ENCODE measurements around the gene GAB1. TPM values are rescaled to one million over a fixed set of nuclear protein-coding genes. Genes with fewer than 3 reads are reported as not detected.

The GAB1 gene
- total RNA-seq, 2 donors from 2014 or later, result 0.32 to 0.48 TPM

DNA sequence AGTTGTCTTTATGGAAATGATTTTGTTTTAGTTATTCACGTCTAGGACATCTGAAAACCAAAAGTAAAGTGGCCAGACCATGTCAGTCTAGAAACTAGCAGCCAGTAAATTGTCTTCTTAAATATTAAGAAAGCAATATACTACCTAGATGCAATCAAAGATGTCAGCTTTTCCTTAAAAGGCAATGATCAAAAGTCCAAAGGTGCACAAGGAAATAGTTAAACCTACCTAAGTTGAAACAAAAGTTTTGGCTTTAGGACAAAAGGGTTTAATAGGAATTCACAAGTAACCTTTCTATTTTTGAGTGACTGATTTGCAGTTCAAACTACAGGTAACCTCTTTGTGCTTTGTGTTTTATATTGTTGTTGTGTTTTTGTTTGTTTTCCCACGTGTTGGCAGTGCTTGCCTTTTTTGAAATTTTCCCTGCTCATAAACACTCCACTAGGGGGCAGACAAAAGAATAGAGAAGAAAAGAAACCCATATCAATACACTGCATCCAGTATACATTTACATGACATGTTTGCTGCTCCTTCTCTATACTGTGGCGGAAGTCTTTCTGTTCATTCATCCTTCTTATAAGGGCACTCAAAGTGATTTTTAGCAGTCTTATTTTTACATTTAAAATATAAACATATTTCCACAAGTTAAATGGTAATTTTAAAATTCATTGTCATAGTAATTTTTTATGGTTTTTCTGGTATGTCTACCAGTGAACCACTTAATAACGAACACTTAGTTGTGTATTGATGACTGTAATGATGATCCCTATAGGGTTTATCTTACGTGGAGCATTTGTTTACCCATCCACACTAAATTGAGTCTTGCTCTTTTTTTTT, 62.7 kb downstream of the GAB1 start:
- Mint-ChIP-seq H3K9me3 (no peaks in the 10 kb centered on the region), H3K27ac (no peak overlapping the region), H3K36me3 (ENCODE audit: low read depth) (no peaks in the 10 kb centered on the region), H3K4me1 (no peaks in the 10 kb centered on the region), H3K27me3 (peaks cover 24% of the 10 kb centered on the region), H3K4me3 (no peak overlapping the region)
- peak; percentile 59 for ATAC-seq (replicated peaks)

DNA sequence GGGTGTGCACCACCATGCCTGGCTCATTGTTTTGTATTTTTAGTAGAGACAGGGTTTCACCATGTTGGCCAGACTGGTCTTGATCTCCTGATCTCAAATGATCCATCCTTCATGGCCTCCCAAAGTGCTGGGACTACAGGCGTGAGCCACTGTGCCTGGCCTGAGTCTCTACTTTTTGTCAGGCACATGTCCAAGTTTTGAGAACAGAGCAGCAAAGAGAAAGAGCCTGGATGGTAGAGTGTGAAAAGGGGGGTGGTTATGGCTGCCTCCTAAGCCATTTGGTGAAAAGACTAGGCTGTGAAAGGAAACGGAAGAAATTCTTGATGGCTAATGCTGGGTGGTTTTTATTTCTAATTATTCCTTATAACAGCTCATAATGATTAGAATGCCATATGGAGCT, 63.4 kb downstream of the GAB1 start:
- Mint-ChIP-seq H3K27ac (no peak overlapping the region), H3K4me3 (no peak overlapping the region), H3K9me3 (no peaks in the 10 kb centered on the region), H3K4me1 (peaks cover under 1% of the 10 kb centered on the region), H3K27me3 (peaks cover 20% of the 10 kb centered on the region), H3K36me3 (ENCODE audit: low read depth) (no peaks in the 10 kb centered on the region)
- ATAC-seq (replicated peaks), result no peak

DNA sequence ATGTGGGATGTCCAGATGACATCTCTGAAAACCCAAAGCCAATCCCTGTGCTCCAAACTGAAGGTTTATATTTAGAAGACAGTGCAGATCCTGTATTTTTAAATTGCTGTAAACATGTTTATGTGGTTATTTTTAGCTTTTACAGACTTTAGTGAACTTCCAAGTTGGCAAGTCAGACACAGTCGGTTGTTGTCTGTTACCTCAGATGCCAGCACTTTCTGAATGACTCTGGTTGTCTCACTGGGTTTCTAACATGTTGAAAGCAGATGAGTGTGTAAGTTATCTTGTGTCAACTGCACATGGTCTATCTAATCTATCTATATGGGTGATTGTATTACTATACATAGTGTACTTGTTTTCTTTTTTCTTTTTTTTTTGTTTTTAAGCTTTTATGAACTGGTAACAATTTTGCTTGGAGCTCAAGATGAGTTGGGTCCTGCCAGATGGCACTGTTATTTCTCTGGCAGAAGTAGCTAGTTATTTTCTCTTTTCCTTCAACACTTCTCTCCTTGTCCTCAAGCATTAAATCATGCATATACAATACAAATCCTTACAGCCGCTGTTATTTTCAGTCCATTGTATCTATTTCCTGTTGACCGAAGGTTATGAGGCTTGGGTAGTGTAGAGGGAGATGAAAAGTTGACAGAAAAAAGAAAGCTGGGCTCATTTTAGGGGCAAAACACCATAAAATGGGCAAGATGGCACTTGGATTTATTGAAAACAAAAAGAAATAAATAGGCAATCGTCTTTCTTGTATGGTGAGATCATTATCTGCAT, 66.3 kb downstream of the GAB1 start:
- H3K4me1 Mint-ChIP-seq, result peaks cover 6% of the 10 kb centered on the region
- H3K27me3 Mint-ChIP-seq, result peaks cover 5% of the 10 kb centered on the region
- H3K36me3 Mint-ChIP-seq (ENCODE audit: low read depth), result no peaks in the 10 kb centered on the region
- H3K9me3 Mint-ChIP-seq, result no peaks in the 10 kb centered on the region
- no peak overlapping the region for H3K27ac Mint-ChIP-seq
- peak overlapping the region; percentile 10 for H3K4me3 Mint-ChIP-seq
- ATAC-seq (replicated peaks), result peak; percentile 67

DNA sequence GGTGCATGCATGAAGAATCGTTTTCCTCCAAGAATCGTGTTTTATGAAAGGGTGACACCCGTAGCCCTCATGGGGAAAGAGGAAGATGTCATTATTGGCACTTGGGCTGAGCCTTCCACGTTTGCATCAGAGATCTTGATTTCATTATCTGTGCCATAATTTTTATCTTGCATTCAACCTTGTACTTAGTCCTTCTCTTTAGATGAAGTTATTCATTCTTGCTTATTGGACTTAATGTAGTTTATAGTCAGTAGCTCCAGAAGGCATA, 66.8 kb downstream of the GAB1 start:
- no peak for ATAC-seq (replicated peaks)
- Mint-ChIP-seq H3K4me3 (peak overlapping the region; percentile 10), H3K9me3 (no peaks in the 10 kb centered on the region), H3K27me3 (peaks cover 3% of the 10 kb centered on the region), H3K36me3 (ENCODE audit: low read depth) (no peaks in the 10 kb centered on the region), H3K27ac (no peak overlapping the region), H3K4me1 (peaks cover 6% of the 10 kb centered on the region)

DNA sequence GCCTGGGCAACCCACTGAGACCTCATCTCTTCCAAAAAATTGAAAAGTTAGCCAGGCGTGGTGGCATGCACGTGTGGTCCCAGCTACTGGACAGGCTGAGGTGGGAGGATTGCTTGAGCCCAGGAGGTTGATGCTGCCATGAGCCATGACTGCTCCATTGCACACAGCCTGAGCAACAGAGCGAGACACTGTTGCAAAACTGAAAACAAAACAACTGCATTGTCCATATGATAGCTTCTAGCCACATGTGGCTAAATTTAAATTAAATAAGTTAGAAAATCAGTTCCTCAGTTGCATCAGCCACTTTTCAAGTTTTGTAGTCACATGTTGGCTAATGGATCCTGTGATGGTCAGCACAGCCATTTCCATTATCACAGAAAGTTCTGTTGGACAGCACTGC, 67.9 kb downstream of the GAB1 start:
- H3K4me1 Mint-ChIP-seq, result peaks cover 6% of the 10 kb centered on the region
- no peak overlapping the region for H3K27ac Mint-ChIP-seq
- ATAC-seq (replicated peaks), result no peak
- H3K36me3 Mint-ChIP-seq (ENCODE audit: low read depth), result no peaks in the 10 kb centered on the region
- no peak overlapping the region for H3K4me3 Mint-ChIP-seq
- peaks cover 6% of the 10 kb centered on the region for H3K27me3 Mint-ChIP-seq
- no peaks in the 10 kb centered on the region for H3K9me3 Mint-ChIP-seq

DNA sequence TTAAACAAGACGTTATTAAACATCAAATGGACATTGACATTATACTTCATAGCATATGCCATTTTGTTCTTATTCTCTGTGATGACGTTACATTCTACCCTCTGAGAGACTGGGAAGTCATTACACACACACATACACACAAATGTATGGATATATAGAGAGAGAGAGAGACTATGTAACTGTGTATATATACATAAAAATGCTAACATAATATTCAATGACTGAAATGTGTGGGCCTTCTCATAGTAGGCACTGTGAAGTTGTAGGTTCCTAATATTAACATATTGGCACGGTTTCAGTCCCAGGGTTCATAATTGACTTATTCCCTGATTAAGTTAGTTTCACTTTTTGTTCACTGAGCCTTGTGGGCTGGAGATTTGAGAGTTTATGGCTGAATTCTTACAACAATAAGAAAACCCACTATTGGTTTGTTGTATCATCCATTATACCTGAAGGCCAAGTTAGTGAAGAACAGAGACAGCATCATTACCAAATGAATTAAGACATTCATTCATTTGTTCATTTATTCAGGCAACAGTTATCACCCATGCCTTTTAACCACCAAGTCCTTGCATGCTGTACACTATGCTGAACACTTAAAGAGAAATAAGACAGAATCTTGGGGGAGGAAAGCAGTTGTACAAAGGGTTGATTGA, 68.5 kb downstream of the GAB1 start:
- Mint-ChIP-seq H3K4me1 (peaks cover 6% of the 10 kb centered on the region), H3K4me3 (peak overlapping the region; percentile 14), H3K36me3 (ENCODE audit: low read depth) (no peaks in the 10 kb centered on the region), H3K27me3 (peaks cover 6% of the 10 kb centered on the region), H3K9me3 (no peaks in the 10 kb centered on the region), H3K27ac (no peak overlapping the region)
- peak; percentile 39 for ATAC-seq (replicated peaks)

DNA sequence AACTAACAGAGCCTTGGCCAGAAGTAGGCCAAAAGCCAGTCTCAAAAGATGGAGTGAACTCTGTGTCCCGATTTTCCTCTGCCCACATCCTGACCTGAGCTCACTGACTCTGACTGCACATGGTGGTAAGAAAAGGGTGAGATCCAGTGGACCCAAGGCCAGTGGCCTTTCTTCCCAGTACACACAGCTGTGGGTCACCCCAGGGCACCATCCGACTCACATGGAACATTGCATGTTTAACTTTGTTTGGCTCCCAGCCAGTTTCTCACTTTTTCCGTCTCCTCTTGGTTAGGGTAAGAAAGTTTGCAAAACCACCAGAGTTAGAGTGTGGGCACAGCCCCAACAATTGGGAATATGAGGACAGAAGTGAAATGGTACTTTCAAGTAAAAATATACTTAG, 69.8 kb downstream of the GAB1 start:
- H3K27me3 Mint-ChIP-seq, result peaks cover 12% of the 10 kb centered on the region
- no peak overlapping the region for H3K27ac Mint-ChIP-seq
- no peaks in the 10 kb centered on the region for H3K36me3 Mint-ChIP-seq (ENCODE audit: low read depth)
- no peak overlapping the region for H3K4me3 Mint-ChIP-seq
- peak; percentile 49 for ATAC-seq (replicated peaks)
- peaks cover 6% of the 10 kb centered on the region for H3K4me1 Mint-ChIP-seq
- H3K9me3 Mint-ChIP-seq, result no peaks in the 10 kb centered on the region

DNA sequence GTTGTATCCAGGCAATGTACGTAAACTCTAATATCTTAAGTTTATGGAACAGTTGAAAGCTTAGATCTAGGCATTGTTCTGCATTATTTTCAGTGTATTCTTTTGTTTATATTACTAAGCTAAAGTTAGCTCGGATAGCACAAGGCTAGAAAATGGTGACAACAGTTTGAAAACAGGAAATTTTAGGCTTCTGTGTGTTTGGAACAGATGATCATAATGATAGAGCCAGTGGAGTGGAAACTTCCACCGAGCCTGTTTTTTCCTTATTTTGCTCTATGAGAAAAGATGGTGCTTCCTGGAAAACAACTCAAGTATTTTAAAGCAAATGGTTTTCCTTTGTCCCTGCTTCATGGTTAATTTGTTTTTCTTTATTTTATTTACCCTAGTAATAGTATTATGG, 70.8 kb downstream of the GAB1 start:
- Mint-ChIP-seq H3K4me3 (no peak overlapping the region), H3K36me3 (ENCODE audit: low read depth) (no peaks in the 10 kb centered on the region), H3K9me3 (no peaks in the 10 kb centered on the region), H3K4me1 (peaks cover 6% of the 10 kb centered on the region), H3K27me3 (peaks cover 13% of the 10 kb centered on the region), H3K27ac (no peak overlapping the region)
- ATAC-seq (replicated peaks), result no peak

DNA sequence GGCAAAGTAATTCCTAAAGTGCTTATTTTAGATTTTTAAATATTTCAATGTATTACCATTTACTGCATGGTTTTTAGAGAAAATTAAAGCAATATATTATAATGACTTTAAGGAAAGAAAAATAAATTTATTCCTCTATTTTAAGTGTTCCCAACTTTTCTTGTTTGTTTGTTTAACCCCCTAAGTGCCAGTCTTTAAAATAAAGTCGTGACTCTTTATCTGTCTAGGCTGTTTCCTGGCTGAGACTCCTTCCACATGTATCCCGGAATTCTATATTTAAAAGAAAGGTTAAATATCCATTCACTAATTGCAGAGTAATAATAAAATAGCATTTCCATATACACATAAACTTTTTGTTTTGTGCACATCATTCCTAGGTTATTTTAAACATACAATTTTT, 71.2 kb downstream of the GAB1 start:
- H3K9me3 Mint-ChIP-seq, result no peaks in the 10 kb centered on the region
- peaks cover 6% of the 10 kb centered on the region for H3K4me1 Mint-ChIP-seq
- no peaks in the 10 kb centered on the region for H3K36me3 Mint-ChIP-seq (ENCODE audit: low read depth)
- no peak for ATAC-seq (replicated peaks)
- no peak overlapping the region for H3K27ac Mint-ChIP-seq
- H3K4me3 Mint-ChIP-seq, result no peak overlapping the region
- H3K27me3 Mint-ChIP-seq, result peaks cover 13% of the 10 kb centered on the region

DNA sequence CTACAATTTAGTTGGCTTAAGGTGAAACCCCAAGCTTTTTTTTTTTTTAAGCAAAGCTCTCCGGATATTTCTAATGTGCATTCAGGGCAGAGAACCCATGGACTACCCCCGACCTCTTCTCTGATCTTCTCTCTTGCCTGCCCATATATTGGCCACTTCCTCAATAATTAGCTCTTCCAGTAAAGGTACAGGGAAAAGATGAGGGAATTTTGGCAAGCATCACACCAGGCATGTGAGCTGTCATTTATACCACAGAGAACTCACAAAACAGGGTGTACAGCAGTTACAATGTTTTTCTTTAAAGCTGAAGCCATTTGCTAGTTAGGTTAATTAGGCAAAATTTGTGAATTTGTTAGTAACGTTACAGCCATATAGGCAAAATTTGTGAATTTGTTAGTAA, 73.3 kb downstream of the GAB1 start:
- H3K27ac Mint-ChIP-seq, result no peak overlapping the region

DNA sequence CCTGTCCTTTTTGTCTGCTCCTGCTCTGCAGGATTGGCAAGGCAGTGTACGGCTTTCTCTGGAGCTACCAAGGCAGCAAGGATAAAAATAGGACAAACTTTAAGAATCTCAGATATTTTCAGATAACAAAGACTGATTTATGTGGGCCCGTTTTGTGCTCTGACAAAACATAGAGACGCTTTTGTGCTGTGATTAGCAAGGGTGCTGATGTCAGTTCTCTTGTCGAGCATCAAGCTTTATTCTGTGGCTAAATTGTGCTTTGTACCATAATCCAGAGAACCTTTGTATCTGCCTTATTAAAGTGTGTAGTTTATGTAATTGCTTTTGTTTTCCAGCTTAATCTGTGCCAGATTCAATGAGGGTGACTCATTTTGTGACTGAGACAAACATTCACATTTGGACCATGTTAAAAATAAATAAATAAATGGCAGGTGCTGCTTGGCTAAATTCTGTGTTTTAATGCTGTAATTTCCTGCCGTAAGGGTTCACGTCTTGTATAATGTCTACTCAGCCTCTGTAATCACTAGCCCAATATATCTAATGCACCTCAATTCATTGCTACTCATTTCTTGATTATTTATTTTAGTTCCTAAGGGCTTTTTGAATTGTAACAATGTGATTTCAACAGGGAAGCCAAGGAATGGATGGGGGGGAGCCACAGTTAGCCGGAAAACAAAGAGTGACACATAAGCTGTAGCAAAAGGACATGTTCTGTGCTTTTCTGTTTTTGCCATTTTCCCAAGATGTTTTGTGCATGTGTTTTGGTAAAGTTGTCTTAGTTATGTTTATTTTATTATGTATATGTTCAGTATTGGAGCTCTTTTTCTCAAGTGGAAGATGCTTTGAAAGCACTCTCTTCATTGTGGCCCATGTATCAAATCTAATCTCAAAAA, 75.1 kb downstream of the GAB1 start:
- Mint-ChIP-seq H3K36me3 (ENCODE audit: low read depth) (no peaks in the 10 kb centered on the region), H3K4me1 (no peaks in the 10 kb centered on the region), H3K27ac (no peak overlapping the region), H3K4me3 (no peak overlapping the region), H3K9me3 (no peaks in the 10 kb centered on the region), H3K27me3 (peaks cover 15% of the 10 kb centered on the region)
- no peak for ATAC-seq (replicated peaks)

More for the DNA sequence above, 73.3 kb downstream of the GAB1 start:
- no peak overlapping the region for H3K4me3 Mint-ChIP-seq
- no peak for ATAC-seq (replicated peaks)
- peaks cover 13% of the 10 kb centered on the region for H3K27me3 Mint-ChIP-seq
- H3K9me3 Mint-ChIP-seq, result no peaks in the 10 kb centered on the region
- H3K36me3 Mint-ChIP-seq (ENCODE audit: low read depth), result no peaks in the 10 kb centered on the region
- peaks cover 6% of the 10 kb centered on the region for H3K4me1 Mint-ChIP-seq

DNA sequence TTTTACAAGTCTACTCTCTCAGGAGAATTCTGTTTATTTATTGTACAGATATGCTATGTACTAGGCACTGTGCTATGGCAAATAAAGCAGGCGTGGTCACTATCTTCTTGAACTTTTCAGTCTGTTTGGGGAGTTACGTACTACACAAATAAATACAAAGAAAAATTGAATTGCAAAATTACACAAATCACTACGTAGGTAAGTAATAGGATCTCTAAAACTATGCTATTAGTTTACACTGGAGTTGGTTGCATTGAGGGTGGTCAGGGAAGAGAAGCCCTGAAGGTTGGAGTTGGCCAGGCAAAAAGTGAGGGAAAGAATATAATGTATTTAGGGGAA, 75.7 kb downstream of the GAB1 start:
- H3K4me1 Mint-ChIP-seq, result no peaks in the 10 kb centered on the region
- H3K4me3 Mint-ChIP-seq, result no peak overlapping the region
- no peak for ATAC-seq (replicated peaks)
- peaks cover 18% of the 10 kb centered on the region for H3K27me3 Mint-ChIP-seq
- H3K27ac Mint-ChIP-seq, result no peak overlapping the region
- H3K9me3 Mint-ChIP-seq, result no peaks in the 10 kb centered on the region
- H3K36me3 Mint-ChIP-seq (ENCODE audit: low read depth), result no peaks in the 10 kb centered on the region

DNA sequence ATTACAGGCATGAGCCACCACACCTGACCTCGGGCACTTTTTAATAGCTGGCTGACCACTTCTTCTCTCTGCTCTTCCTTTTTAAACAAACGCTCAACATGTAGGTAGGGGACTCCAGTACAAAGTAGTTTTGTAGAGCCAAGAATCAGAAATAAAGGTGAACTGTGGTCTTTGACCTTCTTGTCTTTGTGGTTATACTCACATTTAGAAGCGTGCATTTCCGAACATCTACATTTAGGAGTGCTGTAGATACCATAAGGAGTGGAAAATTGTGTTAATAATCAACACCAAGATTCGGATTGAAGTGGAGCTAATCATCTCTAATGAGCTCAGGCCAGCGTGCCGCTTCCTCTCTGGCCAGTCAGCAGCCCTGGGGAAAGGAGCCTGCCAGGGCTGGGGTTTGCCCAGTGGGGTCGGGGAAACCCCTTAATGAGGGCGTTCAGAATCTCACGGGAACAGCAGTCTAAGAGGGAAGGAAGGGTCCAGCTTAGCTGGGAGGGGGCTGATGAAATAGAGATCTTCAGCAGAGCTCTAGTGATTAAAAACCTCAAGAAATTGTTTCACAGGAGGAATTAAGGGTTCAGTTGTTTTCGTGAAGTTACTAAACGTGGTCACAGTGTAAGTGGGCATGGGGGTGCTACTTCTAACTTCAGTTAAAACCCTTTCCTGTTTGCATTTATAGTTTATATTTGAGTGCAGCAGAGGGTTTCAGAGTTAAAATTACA, 81.2 kb downstream of the GAB1 start:
- H3K4me3 Mint-ChIP-seq, result no peak overlapping the region

DNA sequence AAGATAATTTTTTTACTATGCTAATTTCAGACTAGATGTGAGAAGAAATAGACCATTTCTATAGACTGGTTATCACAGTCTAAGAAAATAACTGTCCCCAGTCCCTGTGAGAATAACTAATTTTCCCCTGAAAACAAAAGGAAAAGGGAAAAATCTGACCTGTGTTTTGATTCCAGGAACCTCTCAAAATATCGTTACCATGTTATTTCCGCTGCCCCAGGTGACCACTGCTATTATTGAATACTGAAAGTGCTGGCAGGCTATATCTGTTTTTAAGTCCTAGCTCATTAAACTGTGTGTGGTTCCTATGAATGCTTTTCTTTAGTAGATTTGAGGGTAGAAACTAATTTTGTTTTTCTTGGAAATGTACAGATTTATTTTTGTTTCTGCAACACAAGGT, 83.6 kb downstream of the GAB1 start:
- H3K27me3 Mint-ChIP-seq, result peaks cover 19% of the 10 kb centered on the region
- no peak overlapping the region for H3K4me3 Mint-ChIP-seq
- H3K27ac Mint-ChIP-seq, result no peak overlapping the region
- H3K9me3 Mint-ChIP-seq, result no peaks in the 10 kb centered on the region
- no peak for ATAC-seq (replicated peaks)
- H3K36me3 Mint-ChIP-seq (ENCODE audit: low read depth), result no peaks in the 10 kb centered on the region
- H3K4me1 Mint-ChIP-seq, result no peaks in the 10 kb centered on the region

More for the DNA sequence above, 81.2 kb downstream of the GAB1 start:
- Mint-ChIP-seq H3K4me1 (no peaks in the 10 kb centered on the region), H3K9me3 (no peaks in the 10 kb centered on the region), H3K27ac (no peak overlapping the region), H3K36me3 (ENCODE audit: low read depth) (no peaks in the 10 kb centered on the region), H3K27me3 (peaks cover 19% of the 10 kb centered on the region)
- no peak for ATAC-seq (replicated peaks)

Data from activated T-helper 17 cell treated with anti-CD3 and anti-CD28 coated beads, Interleukin-2, amount 50 U/mL, for 72 hours (primary cell).